Stimulated activated CD4-positive, alpha-beta T cell treated with anti-CD3 and anti-CD28 coated beads, Interleukin-4, amount 100 ng/mL, for 1 hour (primary cell): Measurements from ENCODE around the gene RAB6B.

Experiments
- DNase-seq: peaks from one replicate; pipeline ENCODE4 v3.0.0-alpha.2; 2020

Gene RAB6B

GRCh38 chr3:133895208-133896001 is at the start of gene RAB6B:
TSS of gene RAB6B (minus strand) at chr3:133895882. CDS start at chr3:133895466, 416 bp downstream.
- no peak for DNase-seq

- no peak for DNase-seq
These were observed 49.1 kb upstream of the RAB6B start for GRCh38 chr3:133944641-133945380.

- DNase-seq, result no peak
These were observed 48.5 kb upstream of the RAB6B start for GRCh38 chr3:133944181-133944580.

- no peak for DNase-seq
These were observed 48.0 kb upstream of the RAB6B start for GRCh38 chr3:133943639-133944141.

GRCh38 chr3:133943031-133943535 is 47.4 kb upstream of the RAB6B start:
- DNase-seq, result no peak

GRCh38 chr3:133941415-133941821 is 45.7 kb upstream of the RAB6B start:
- DNase-seq, result no peak

- DNase-seq, result no peak
These were observed 44.9 kb upstream of the RAB6B start for GRCh38 chr3:133940536-133940935.

GRCh38 chr3:133939463-133939835 is 43.8 kb upstream of the RAB6B start:
- no peak for DNase-seq

- DNase-seq, result no peak
These were observed 43.2 kb upstream of the RAB6B start for GRCh38 chr3:133938770-133939462.

GRCh38 chr3:133937756-133938601 is 42.3 kb upstream of the RAB6B start:
- DNase-seq, result no peak

GRCh38 chr3:133937061-133937686 is 41.5 kb upstream of the RAB6B start:
- DNase-seq, result no peak

GRCh38 chr3:133935843-133936769 is 40.4 kb upstream of the RAB6B start:
- no peak for DNase-seq

GRCh38 chr3:133934996-133935842 is 39.5 kb upstream of the RAB6B start:
- no peak for DNase-seq

- no peak for DNase-seq
These were observed 38.6 kb upstream of the RAB6B start for GRCh38 chr3:133934073-133934970.

- no peak for DNase-seq
These were observed 37.7 kb upstream of the RAB6B start for GRCh38 chr3:133933097-133934024.

- no peak for DNase-seq
These were observed 36.3 kb upstream of the RAB6B start for GRCh38 chr3:133932009-133932408.

- DNase-seq, result no peak
These were observed 35.4 kb upstream of the RAB6B start for GRCh38 chr3:133931084-133931483.
